HEK293 (cell line): ENCODE data around the gene ZNF836.

Source experiments
- CTCF ChIA-PET: fragments of 350-600 bp; formaldehyde crosslinking; extraction: SDS; loops from one replicate; lab custom pipeline; 2021; ENCODE audit warnings: antibody characterized with exemption; lab: Yijun Ruan, JAX
- POLR2A ChIA-PET: fragments of 300-600 bp; formaldehyde crosslinking; extraction: SDS; loops from one replicate; lab custom pipeline; 2020; ENCODE audit warnings: antibody characterized with exemption, inconsistent platforms; lab: Yijun Ruan, JAX
- H3K27ac ChIP-seq: fragments of 200-500 bp; sonication (Bioruptor generic); 2 replicates; pipeline ENCODE4 v1.5.1; 2014; ENCODE audit warnings: low read depth, low read length, control low read depth, inconsistent platforms; ENCODE audit errors: extremely low read depth
- H3K36me3 ChIP-seq, 2 experiments: fragments of 200-500 bp in 1 of 2; sonication (Bioruptor generic) in 1 of 2; 1 replicate in 1 of 2; 2 replicates in 1 of 2; pipeline ENCODE4 v1.5.1; 2014 to 2017; ENCODE audit warnings: inconsistent platforms in 2 of 2, low read length in 2 of 2; ENCODE audit not compliant: control insufficient read depth in 2 of 2, insufficient read depth in 1 of 2
- H3K4me1 ChIP-seq: fragments of 200-500 bp; sonication (Bioruptor generic); 2 replicates; pipeline ENCODE4 v1.5.1; 2014; ENCODE audit warnings: mild to moderate bottlenecking, low read length, inconsistent platforms; ENCODE audit not compliant: control insufficient read depth, insufficient read depth
- H3K4me3 ChIP-seq: 2 replicates; pipeline ENCODE4 v1.5.1; 2011; ENCODE audit warnings: low read depth, mild to moderate bottlenecking, control low read depth, low read length, moderate library complexity
- H3K9me3 ChIP-seq: fragments of 200-500 bp; sonication (Bioruptor generic); 2 replicates; pipeline ENCODE4 v1.5.1; 2014; ENCODE audit warnings: low read depth, low read length, inconsistent platforms; ENCODE audit not compliant: control insufficient read depth, insufficient read depth
- GLI2 ChIP-seq: fragments of 450-650 bp; formaldehyde crosslinking; IDR thresholded peaks from 2 replicates; pipeline ENCODE4; 2017; ENCODE audit warnings: missing biosample characterization, missing genetic modification characterization, low read depth, borderline replicate concordance
- KLF7 ChIP-seq: fragments of 450-650 bp; formaldehyde crosslinking; IDR thresholded peaks from 2 replicates; pipeline ENCODE4 v1.5.1; 2016; ENCODE audit warnings: missing biosample characterization, missing genetic modification characterization, borderline replicate concordance
- MYNN ChIP-seq: fragments of 450-650 bp; formaldehyde crosslinking; IDR thresholded peaks from 2 replicates; pipeline ENCODE4 v1.5.1; 2016; ENCODE audit warnings: missing biosample characterization, missing genetic modification characterization, borderline replicate concordance
- SETDB1 ChIP-seq: IDR thresholded peaks from one replicate; pipeline ENCODE4 v1.6.1; 2017; ENCODE audit warnings: mild to moderate bottlenecking, low read length, moderate library complexity, mixed read lengths; ENCODE audit not compliant: insufficient read length
- YY1 ChIP-seq: fragments of 450-650 bp; formaldehyde crosslinking; IDR thresholded peaks from 2 replicates; pipeline ENCODE4 v1.5.1; 2018; ENCODE audit warnings: missing biosample characterization, missing genetic modification characterization
- ZBTB17 ChIP-seq: fragments of 450-650 bp; formaldehyde crosslinking; IDR thresholded peaks from 2 replicates; pipeline ENCODE4 v1.5.1; 2016; ENCODE audit warnings: missing biosample characterization, missing genetic modification characterization
- ZFP37 ChIP-seq: fragments of 450-650 bp; formaldehyde crosslinking; IDR thresholded peaks from 2 replicates; pipeline ENCODE4 v1.5.1; 2016; ENCODE audit warnings: missing biosample characterization, missing genetic modification characterization
- ZNF121 ChIP-seq: fragments of 450-650 bp; formaldehyde crosslinking; IDR thresholded peaks from 2 replicates; pipeline ENCODE4 v1.5.1; 2016; ENCODE audit warnings: missing biosample characterization, missing genetic modification characterization
- ZNF140 ChIP-seq: fragments of 450-650 bp; formaldehyde crosslinking; IDR thresholded peaks from 2 replicates; pipeline ENCODE4 v1.5.1; 2016; ENCODE audit warnings: missing biosample characterization, missing genetic modification characterization
- ZNF2 ChIP-seq: fragments of 450-650 bp; formaldehyde crosslinking; IDR thresholded peaks from 2 replicates; pipeline ENCODE4 v1.5.1; 2016; ENCODE audit warnings: missing biosample characterization, missing genetic modification characterization
- ZNF211 ChIP-seq: fragments of 450-650 bp; formaldehyde crosslinking; IDR thresholded peaks from 2 replicates; pipeline ENCODE4 v1.5.1; 2016; ENCODE audit warnings: low read depth, missing biosample characterization, missing genetic modification characterization
- ZNF362 ChIP-seq: fragments of 450-650 bp; formaldehyde crosslinking; IDR thresholded peaks from 2 replicates; pipeline ENCODE4 v1.5.1; 2016; ENCODE audit warnings: missing biosample characterization, missing genetic modification characterization
- ZNF433 ChIP-seq: fragments of 450-650 bp; formaldehyde crosslinking; IDR thresholded peaks from 2 replicates; pipeline ENCODE4 v1.5.1; 2016; ENCODE audit warnings: missing biosample characterization, missing genetic modification characterization, low read depth
- ZNF473 ChIP-seq: fragments of 450-650 bp; formaldehyde crosslinking; IDR thresholded peaks from 2 replicates; pipeline ENCODE4 v1.5.1; 2017; ENCODE audit warnings: missing biosample characterization, missing genetic modification characterization
- ZNF518A ChIP-seq: fragments of 450-650 bp; formaldehyde crosslinking; conservative IDR thresholded peaks from 2 replicates; pipeline ENCODE4 v1.5.1; 2016; ENCODE audit warnings: low read depth, missing biosample characterization, missing genetic modification characterization
- ZNF529 ChIP-seq: fragments of 450-650 bp; formaldehyde crosslinking; IDR thresholded peaks from 2 replicates; pipeline ENCODE4 v1.5.1; 2017; ENCODE audit warnings: missing genetic modification characterization, missing biosample characterization; ENCODE audit not compliant: insufficient replicate concordance
- ZNF629 ChIP-seq: fragments of 450-650 bp; formaldehyde crosslinking; IDR thresholded peaks from 2 replicates; pipeline ENCODE4 v1.5.1; 2017; ENCODE audit warnings: missing biosample characterization, missing genetic modification characterization
- ZNF776 ChIP-seq: fragments of 450-650 bp; formaldehyde crosslinking; IDR thresholded peaks from 2 replicates; pipeline ENCODE4 v1.5.0; 2017; ENCODE audit warnings: missing biosample characterization, missing genetic modification characterization, borderline replicate concordance

Gene ZNF836

GRCh38 chr19:52114691-52115090, 56.7 kb downstream of the ZNF836 start (continued):
- TF ChIP-seq YY1, result no peak
- TF ChIP-seq, all 188 proteins: peak for 0

GRCh38 chr19:52112624-52113023, 58.8 kb downstream of the ZNF836 start:
- Histone ChIP-seq H3K4me3 (no peak overlapping the region), H3K9me3 (peaks cover 4% of the 10 kb centered on the region), H3K36me3 (peaks cover 7 to 24% of the 10 kb centered on the region in 2 experiments), H3K4me1 (no peaks in the 10 kb centered on the region), H3K27ac (no peak overlapping the region)
- POLR2A ChIA-PET, result no interaction called here
- peak; percentile 1 for TF ChIP-seq SETDB1
- no peak for TF ChIP-seq ZNF211 (tag by site-specific recombination)
- CTCF ChIA-PET, result interaction anchor here (0.7 kb wide), 1 partner anchor 108 kb away, joined by 3 read pairs; no protein-coding TSS in a partner anchor

- CTCF ChIA-PET, result no interaction called here
- peaks cover 0 to 8% of the 10 kb centered on the region in 2 experiments; a peak in 1 of 3 replicates for H3K36me3 ChIP-seq
Observed at GRCh38 chr19:52110780-52111179, 60.6 kb downstream of the ZNF836 start.

More at GRCh38 chr19:52110780-52111179, 60.6 kb downstream of the ZNF836 start:
- Histone ChIP-seq H3K4me1 (no peaks in the 10 kb centered on the region), H3K27ac (no peak overlapping the region), H3K9me3 (peaks cover 4% of the 10 kb centered on the region), H3K4me3 (no peak overlapping the region)
- TF ChIP-seq ZNF362 (tag by site-specific recombination) (no peak), ZFP37 (no peak), ZNF629 (no peak), ZNF518A (tag by site-specific recombination) (no peak), ZNF473 (tag by site-specific recombination) (no peak), ZNF2 (no peak), KLF7 (no peak), GLI2 (tag by site-specific recombination) (no peak), ZNF121 (tag by site-specific recombination) (no peak), ZNF529 (tag by site-specific recombination) (no peak), ZNF433 (no peak), ZNF776 (tag by site-specific recombination) (no peak), ZBTB17 (tag by site-specific recombination) (no peak), MYNN (tag by site-specific recombination) (no peak), ZNF140 (tag by site-specific recombination) (no peak)
- POLR2A ChIA-PET, result interaction anchor here (1.4 kb wide), 1 partner anchor 78 kb away, joined by 4 read pairs; no protein-coding TSS in a partner anchor
